DOHH2 (cell line): ENCODE results near the gene PLCG2.

ENCODE experiments used
- EZH2phosphoT487 ChIP-seq: fragments of 200-600 bp; sonication (generic); IDR thresholded peaks from 2 replicates; pipeline ENCODE4 v1.6.1; 2017; ENCODE audit warnings: borderline replicate concordance, mild to moderate bottlenecking, antibody characterized with exemption, low read length, moderate library complexity, mixed read lengths
- TF ChIP-seq, protein P1 (sequence below): fragments of 200-600 bp; sonication (generic); IDR thresholded peaks from one replicate; pipeline ENCODE4 v1.5.1; 2014; ENCODE audit warnings: antibody characterized with exemption, mild to moderate bottlenecking, low read depth, low read length; ENCODE audit not compliant: poor library complexity, severe bottlenecking

DNA sequence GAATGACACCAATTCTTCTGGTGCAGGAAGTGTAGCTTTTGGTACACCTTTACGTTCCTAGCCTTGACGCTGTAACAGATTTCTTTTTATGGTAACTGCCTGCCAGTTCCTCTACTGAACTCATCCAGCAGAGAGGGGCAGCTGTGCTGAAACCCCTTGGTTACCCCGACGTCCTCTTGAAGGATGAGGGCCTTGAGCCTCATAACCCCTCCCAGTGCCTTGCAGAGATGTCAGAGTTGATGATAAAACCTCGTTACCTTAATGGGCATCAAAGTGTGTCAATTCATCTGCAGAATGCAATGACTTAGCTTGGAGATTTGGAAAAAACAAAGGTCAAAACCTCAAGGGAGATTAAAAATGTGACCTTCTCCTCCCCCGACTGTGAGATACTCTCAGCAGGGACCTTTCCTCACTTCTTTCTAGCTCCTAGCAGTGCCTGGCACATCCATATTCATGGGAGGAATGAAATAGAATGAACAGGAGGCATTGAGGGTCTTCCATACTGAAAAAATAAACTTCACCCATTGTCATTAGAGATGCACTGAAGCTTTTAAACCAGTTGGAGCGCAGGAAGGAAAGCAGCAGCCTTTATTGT, 163.0 kb downstream of the PLCG2 start:
- TF ChIP-seq, protein P1, sequence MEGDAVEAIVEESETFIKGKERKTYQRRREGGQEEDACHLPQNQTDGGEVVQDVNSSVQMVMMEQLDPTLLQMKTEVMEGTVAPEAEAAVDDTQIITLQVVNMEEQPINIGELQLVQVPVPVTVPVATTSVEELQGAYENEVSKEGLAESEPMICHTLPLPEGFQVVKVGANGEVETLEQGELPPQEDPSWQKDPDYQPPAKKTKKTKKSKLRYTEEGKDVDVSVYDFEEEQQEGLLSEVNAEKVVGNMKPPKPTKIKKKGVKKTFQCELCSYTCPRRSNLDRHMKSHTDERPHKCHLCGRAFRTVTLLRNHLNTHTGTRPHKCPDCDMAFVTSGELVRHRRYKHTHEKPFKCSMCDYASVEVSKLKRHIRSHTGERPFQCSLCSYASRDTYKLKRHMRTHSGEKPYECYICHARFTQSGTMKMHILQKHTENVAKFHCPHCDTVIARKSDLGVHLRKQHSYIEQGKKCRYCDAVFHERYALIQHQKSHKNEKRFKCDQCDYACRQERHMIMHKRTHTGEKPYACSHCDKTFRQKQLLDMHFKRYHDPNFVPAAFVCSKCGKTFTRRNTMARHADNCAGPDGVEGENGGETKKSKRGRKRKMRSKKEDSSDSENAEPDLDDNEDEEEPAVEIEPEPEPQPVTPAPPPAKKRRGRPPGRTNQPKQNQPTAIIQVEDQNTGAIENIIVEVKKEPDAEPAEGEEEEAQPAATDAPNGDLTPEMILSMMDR = no peak
- no peak for TF ChIP-seq EZH2phosphoT487
